DMS79 (cell line): ENCODE data around the gene MAPRE2.
"Not testable (repeated sequence)": the region's sequence is repeated elsewhere in the genome, so short reads cannot be mapped to it uniquely, and the experiment has no call there.

Source experiments
- DNase-seq: peaks from one replicate; lab custom pipeline; 2025; lab: John Stamatoyannopoulos, UW

The MAPRE2 gene

DNA sequence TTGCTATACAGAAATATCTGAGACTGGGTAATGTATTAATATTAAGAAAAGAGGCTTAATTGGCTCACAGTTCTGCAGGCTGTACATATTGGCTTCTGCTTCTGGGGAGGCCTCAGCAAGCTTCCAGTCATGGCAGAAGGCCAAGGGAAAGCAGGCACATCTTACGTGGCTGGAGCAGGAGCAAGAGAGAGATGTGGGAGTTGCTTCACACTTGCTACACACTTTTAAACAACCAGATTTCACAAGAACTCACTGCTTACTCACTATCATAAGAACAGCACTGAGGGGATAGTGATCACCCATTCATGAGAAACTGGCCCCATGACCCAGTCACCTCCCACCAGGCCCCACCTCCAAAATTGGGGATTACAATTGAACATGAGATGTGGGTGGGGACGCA is 50.6 kb downstream of the MAPRE2 start:
- no peak for DNase-seq

DNA sequence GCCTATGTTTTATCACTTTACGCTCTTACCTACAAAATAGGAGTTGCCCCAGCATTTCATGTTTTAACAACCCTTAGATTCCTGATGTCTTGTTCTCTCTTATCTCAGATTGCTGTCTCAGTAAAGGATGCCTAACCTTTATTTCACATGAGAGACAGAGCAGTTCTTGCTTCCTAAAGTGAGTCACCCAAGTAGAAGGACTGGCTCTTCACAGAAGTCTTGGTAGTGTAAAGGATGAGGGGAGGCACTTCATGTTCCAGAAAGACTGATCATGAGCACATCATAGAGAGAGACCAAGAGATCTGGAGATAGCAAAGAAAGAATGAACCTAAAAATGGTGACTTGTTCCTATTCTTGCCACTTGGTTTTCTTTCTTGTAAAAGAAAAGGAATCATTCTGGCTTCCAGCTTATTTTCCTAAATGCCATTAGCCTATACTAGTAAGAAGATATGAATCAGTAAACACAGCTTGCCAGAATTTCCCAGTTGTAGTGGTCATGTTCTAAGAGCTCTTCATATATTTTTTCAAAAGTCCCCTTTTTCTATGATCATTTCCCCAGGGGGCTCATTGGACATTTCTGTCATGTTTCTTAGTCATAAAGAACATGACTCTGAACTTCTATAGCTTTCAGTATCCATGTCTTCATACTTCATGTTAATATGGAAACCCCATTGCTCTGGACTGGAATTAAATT is 54.9 kb downstream of the MAPRE2 start:
- DNase-seq: no peak

DNA sequence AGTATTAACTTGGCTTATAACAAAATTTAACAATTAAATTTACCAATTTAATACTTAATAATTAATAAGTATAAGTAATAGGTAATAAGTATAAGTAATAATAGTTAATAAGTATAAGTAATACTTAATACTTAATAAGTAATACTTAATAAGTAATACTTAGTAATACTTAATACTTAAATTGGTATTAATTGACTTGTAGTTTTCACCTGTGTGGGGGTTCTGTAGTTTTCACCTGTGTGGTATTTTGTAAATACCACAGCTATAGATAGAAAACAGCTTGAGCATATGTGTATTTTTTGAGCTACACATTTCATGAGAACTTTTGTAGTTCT is 55.4 kb downstream of the MAPRE2 start:
- DNase-seq: no peak

DNA sequence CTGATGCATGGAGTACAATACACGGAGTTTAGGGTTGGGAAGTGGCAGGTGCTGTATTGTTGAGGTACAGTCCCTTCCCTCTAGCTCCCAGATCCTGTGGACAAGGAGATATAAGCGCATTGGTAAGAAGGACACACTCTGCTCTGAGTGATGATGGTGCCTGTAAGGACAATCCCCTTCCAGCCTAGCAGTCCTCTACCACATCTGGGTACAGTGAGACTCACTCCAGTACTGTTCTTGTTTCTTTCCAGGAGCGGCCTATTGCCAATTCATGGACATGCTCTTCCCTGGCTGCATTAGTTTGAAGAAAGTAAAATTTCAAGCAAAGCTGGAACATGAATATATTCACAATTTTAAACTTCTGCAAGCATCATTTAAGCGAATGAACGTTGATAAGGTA is 56.0 kb downstream of the MAPRE2 start:
- no peak for DNase-seq

DNA sequence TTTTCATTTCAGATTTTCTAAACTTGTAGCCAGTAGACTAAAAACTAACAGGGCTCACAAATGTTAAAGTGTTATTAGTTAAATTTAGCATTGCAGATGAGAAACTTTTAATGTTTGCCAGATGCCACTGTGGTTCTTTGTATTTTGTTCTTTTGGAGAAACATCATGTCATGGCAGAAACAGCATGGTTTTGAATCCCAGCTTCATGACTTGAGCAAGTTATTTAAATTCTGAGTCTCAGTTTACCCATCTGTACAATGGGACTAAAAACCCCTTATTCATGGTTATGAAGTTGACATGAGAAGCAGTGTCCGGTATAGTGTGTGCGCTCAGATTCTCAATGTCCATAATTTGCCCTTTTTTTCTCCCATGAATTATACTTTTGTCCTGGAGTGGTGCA is 56.5 kb downstream of the MAPRE2 start:
- no peak for DNase-seq

DNA sequence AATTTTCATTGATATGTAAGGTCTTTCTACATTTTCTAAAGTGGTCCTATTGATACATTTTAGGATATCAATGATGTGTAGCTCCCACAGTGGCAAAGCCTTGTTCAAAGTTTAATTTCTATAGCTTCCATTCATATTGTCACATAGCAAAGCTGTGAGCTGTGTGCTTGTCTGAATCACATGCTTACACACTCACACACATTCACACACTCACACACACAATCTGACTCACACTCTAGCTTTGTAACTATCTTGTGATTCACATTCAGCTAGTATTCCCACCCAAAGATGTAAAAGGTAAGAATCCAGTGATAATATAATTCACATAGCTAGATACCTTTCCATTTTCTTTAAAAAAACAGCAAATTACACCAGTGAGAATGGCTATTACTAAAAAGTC is 58.7 kb downstream of the MAPRE2 start:
- DNase-seq: no peak

DNA sequence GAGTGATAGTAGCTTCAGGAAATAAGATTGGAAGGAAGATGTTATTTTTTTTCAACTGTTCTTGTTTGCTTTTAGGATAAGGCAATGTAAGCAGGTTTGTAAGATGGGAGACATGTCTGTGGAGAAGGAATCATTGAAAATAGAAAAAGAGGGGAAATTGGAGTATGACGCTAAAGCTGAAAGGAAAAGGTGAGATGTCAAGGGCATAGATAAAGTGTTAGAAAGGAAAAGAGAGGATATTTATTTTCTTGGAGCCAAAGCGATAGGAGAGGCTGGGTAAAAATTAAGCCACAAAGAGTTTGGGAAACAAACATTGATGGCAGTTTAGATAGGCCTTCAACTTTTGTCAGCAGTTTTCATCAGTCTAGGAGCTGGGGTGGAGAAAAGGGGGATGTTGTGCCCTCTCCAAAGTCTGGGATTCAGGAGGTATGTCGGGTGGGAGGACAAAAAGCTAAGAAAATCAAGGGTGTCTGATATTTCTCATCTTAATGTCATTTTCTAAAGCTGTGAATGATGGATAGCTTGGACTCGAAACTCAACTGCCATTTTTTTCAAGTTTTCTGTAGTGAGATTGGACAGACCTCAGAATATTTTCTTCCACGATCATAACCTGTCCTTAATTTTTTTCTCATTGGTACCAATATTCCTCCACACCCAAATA is 63.3 kb downstream of the MAPRE2 start:
- no peak for DNase-seq

DNA sequence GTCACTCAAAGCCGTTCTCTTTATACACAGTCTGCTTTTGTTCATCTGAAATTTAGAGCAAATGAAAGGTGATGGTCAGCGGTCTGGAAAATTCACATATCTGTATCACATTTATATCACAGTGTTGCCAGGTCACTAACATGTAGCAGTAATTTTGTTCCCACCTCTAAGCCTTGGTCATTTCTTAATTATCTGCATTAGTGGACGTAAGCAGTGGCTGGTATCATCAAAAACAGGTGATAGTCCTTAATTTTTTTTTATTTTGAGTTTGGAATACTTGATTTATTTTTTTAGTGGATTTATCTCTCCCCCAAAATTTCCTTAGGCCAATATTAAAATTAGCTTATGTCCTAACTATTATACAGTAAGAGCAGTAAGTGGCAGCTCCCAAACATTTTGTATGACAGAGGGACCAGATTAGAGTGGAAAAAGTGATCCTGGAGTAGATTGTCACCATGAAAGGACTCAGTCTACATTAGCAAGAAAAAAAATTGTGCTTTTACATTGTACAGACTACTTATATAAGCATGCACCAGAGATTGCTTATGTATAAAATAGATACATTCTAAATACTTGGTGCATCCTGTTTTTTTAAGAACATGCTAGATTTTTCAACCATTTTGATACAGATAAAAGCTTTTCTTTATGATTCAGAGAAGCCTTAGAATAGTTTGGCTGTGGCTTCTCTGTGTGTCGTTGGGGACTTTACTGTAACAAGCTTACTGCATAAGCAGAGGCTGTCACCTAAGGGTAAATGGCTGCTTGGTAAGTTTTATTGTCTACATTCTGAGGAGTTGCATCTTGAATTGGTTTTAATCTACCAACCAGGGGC is 65.0 kb downstream of the MAPRE2 start:
- DNase-seq: no peak

DNA sequence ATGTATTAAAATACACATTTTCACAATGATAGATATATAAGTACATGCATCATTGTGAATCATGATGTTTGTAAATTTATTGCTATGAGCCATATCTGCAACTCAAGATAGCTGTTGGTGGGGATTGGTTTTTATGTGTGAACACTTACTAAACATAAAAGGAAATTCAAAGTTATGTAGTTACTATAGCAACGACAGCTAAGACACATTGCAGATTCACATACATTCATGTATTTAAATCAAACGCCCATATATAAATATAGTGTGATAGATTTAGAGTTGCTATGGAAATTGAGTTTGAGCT is 65.6 kb downstream of the MAPRE2 start:
- no peak for DNase-seq

DNA sequence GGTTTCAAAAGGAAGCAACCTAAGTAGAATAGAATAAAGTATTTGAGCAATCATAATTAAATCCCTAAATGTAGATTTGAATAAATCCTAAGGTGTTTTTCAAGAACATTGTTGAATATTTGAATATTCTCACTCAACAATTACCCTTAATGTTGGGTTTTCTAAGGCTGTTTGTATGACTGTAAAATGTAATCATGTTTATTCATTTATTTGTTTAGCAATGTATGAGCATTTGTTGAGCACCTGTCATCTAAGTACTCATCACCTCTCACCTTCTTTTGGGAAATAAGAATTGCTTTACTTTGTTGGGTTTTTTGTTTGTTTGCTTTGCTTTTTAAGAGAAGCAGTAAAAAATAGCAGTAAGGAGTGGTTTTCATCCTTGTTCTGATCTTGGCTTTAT is 66.0 kb downstream of the MAPRE2 start:
- no peak for DNase-seq

DNA sequence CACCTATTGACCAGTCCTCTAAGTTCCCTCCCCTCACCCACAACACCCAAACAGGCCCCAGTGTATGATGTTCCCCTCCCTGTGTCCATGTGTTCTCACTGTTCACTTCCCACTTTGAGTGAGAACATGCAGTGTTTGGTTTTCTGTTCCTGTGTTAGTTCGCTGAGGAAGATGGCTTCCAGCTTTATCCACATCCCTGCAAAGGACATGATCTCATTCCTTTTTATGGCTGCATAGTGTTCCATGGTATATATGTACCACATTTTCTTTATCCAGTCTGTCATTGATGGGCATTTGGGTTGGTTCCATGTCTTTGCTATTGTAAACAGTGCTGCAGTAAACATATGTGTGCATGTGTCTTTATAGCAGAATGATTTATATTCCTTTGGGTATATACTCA is 66.9 kb downstream of the MAPRE2 start:
- not testable (repeated sequence) for DNase-seq

DNA sequence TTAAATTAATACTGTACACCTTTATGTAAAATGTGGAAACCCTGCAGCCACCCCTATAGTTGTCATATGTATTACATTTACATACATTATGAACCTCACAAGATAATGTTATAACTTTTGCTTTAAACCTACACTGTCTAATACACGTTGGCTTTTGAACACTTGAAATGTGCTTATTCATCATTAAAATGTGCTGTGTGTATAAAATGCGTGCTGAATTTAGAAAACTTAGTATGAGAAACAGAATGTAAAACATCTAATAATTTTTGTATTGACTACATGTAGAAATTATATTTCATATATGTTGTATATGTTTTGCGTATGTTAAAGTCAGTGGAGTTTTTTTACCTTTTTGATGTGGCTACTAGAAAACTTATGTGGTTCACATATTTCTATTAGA is 68.8 kb downstream of the MAPRE2 start:
- DNase-seq: no peak

DNA sequence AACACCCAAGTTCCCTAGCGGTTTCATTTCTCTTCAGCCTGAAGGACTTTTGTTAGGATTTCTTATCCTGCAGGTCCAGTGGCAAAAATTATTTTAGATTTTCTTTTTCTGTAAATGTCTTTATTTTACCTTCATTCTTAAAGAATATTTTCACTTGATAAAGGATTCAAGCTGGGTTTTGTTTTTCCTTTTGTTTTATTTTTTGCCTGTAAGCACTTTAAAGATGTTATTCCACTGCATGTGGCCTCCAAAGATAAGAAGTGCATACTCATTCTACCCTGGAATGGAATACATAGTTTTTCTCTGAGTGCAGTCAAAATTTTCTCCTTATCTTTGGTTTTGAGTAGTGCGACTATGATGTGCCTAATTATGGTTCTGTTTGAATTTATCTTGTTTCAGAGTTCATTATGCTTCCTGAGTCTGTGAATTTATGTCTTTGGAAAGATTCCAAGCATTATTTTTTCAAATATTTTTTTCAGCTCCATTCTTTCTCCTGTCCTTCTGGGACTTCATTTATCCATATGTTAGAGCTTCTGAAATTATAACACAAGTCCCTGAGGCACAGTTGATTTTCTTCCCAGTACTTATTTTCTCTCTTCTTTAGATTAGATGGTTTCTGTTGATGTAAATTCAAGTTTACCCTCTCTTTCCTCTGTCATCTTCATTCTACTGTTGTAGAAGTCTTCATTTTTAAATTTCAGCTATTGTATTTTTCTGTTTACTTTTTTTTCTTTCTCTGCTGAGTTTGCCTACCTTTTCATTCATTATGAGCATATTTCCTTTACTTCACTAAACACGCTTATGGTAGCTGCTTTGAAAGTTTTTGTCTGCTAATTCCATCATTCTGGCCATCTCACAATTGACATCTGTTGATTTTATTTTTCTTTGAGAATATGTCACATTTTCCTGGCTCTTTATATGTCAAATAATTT is 69.6 kb downstream of the MAPRE2 start:
- no peak for DNase-seq

DNA sequence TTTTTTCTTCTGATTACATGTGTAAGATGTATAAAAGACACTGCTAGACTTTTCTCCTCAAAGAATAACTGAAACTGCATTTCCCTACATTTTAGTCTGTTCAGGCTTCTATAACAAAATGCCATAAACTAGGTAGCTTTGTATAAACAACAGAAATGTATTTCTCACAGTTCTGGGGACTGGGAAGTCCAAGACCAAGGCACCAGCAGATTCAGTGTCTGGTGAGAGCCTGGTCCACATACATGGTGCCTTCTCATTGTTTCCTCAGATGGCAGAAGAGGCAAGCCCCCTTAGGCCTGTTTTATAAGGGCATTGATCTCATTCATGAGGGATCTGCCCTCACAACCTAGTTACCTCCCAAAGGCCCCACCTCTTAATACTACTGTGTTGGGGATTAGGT is 71.5 kb downstream of the MAPRE2 start:
- no peak for DNase-seq

DNA sequence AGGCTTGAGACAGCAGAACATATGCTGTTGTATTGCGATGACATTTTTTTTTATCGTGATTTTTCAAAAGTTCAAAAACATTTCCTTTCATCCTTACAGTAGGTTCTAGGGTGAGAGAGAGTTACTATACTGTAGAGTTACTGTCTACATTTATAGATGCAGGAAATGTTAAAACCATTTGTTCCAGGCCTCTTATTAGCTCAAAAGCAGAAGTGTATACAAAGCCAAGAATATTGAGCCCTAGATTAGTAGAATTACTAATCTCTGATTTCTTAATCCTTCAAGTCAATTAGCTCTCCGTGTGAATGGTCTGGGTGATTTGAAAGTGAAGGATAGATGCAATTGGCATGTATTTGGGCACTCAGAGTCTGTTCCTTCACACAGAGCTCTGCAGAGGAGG is 73.1 kb downstream of the MAPRE2 start:
- no peak for DNase-seq

DNA sequence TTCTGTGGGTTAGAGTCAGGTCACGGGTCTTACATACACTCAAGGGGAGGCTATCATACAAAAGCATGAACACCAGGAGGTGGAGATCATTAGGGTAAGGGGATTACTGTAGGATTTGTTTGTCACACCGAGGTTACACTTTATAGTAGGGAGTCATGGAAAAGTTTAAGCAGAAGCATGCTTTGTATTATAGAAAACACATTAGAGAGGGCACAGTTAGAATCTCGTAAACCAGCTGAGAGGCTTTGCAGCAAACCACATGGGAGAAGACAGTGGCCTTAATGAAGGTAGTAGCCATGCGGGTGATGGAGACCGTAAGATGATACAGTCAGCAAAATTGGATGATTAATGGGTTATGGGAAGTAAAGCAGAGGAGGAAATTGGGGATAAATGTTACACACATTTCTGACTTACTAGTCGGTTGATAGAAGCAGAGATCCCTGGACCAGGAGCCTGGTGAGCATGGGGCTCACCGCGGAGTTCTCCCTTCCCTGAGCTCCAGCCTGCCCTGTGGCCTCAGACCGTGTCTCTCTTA is 75.6 kb downstream of the MAPRE2 start:
- no peak for DNase-seq

DNA sequence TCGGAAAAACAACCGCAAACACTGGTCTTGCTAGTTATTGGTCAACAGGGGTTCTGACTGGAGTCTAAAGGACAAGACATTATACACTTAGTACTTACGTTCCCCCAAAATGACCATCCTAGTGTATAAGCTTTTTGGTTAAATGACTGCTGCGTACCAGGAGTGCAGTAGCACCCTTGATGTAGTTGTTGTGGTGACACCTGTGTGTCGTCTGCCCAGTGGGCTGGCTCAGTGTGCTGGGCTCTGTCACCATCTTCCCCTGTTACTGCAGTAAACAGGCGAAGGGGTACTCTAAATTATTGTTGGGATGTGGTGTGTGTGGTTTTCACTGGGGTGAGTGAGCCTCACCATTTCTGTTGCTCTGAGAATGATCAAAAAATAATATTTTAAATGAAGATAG is 76.2 kb downstream of the MAPRE2 start:
- no peak for DNase-seq

DNA sequence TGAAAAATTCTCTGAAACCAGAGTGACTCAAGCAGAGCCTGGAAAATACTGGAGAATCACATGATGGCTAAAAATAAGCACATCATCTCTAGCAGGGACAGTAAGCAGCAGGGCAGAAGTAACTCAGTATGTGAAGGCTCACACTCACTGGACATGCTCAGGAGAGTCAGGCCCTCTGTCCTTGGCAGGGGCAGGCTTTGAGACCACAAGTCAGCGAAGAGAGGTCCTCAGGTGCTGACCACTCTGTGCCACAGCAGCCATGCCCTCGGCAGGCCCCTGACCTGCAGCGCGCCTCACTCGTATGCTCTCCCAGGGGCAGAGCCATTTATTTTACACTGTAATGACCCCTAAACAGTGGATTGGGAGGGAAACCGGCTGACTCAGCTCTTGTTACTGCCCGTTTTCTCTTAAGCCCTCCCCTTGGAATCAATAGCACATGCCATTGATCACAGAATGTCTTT is 76.8 kb downstream of the MAPRE2 start:
- no peak for DNase-seq

DNA sequence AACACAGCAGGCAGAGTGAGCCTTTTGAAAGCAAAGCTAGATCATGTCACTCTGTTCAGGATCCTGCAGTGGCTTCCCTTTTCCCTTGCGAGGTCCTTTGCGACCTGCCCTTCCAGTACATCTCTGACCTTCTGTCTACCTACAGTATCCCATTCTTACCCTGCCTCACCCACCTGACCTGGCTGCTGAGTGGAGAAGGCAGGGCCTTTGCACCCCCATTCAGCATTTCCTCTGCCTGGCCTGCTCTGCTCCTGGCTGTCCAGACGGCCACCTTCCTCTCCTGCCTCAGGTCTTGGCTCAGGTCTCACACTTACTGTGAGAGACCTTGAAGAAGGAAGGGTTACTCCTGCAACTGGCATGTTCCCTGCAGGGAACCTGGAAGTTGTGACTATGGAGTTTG is 77.4 kb downstream of the MAPRE2 start:
- DNase-seq: no peak

DNA sequence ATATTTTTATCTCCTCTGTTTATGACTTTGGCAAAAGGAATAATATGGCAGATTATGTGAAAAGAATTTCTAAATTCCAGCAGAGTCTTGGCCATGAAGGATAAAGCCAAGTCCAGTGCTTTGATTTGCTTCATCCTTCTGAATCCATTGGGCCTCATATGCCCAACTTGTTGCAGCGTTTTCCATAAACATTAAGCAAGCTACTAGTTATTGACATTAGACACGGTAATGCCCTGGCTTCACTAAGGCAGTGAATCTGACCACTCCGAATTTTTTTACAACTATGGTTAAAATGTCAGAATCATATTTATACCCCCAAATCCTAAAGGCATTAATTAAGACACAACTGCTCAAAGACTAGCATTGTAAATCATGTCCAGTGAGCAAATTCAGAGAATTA is 79.8 kb downstream of the MAPRE2 start:
- no peak for DNase-seq

DNA sequence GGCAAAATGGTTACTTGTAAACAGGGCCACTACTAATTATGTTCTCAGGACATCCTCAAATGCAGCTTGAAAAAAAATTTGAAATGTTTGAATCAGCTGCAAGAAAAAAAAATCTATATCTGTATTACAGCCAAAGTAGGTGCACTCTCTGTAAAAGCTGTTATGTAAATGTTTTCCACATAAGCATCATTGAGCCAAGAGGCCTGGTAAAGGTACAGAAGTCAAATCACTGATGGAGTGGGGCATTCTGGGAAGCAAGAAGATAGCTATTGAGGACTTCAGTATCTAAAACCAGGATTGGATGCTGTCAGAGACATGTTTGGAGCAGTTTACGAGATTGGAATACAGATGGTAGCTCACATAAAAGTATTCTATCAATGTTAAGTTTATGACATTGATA is 80.3 kb downstream of the MAPRE2 start:
- DNase-seq: no peak

DNA sequence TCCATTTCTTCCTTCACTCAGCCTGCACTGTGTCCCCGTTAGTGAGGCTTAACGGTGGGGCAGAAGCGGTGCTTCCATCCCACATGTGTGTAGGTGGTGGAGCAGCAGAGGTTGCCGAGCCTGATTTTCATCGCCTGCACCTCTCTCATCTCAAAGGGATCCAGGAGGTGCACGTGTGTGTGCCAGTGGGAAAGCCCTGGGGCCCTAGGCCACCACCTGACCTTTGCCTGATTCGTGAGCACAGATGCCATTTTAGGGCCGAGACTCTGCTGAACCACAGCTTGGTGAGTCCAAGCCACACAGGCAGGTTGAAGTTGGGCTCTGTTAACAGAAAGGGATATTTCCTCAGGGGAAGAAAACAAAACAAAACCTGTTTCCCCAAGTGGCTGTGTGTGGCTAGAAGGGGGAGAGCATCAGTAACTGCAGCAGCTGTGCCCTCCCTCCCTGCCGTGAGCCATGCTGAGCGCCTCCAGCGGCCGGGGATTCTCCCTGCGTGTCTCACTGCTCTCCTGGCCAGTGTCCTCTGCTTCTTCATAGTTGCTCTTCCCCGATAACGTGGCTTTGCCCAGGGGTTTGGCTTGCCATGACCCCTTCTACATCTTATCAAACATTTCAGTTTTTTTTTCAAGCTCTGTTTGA is 81.5 kb downstream of the MAPRE2 start:
- no peak for DNase-seq
